HEK293T (cell line): ENCODE results near the gene TCN2.

ENCODE experiments used
- ARNT ChIP-seq: fragments of 450-650 bp; IDR thresholded peaks from 2 replicates; pipeline ENCODE4 v1.6.1; 2017; ENCODE audit warnings: mild to moderate bottlenecking
- BHLHE40 ChIP-seq: fragments of 450-650 bp; IDR thresholded peaks from 2 replicates; pipeline ENCODE4 v1.6.1; 2016; ENCODE audit warnings: mild to moderate bottlenecking, moderate library complexity, borderline replicate concordance
- CTBP1 ChIP-seq: fragments of 450-650 bp; IDR thresholded peaks from 2 replicates; pipeline ENCODE4 v1.6.1; 2016; ENCODE audit warnings: borderline replicate concordance
- FOXA1 ChIP-seq: fragments of 450-650 bp; IDR thresholded peaks from 2 replicates; pipeline ENCODE4 v1.6.1; 2016; ENCODE audit warnings: mild to moderate bottlenecking
- FOXK2 ChIP-seq: fragments of 450-650 bp; IDR thresholded peaks from 2 replicates; pipeline ENCODE4 v1.6.1; 2016; ENCODE audit warnings: mild to moderate bottlenecking
- FOXM1 ChIP-seq: fragments of 450-650 bp; IDR thresholded peaks from 2 replicates; pipeline ENCODE4 v1.6.1; 2017; ENCODE audit warnings: mild to moderate bottlenecking, borderline replicate concordance
- L3MBTL2 ChIP-seq: fragments of 450-650 bp; conservative IDR thresholded peaks from 2 replicates; pipeline ENCODE4 v1.6.1; 2016; ENCODE audit warnings: mild to moderate bottlenecking
- NFRKB ChIP-seq: fragments of 450-650 bp; IDR thresholded peaks from 2 replicates; pipeline ENCODE4 v1.6.1; 2016; ENCODE audit warnings: mild to moderate bottlenecking, moderate library complexity
- PKNOX1 ChIP-seq: fragments of 450-650 bp; IDR thresholded peaks from 2 replicates; pipeline ENCODE4 v1.6.1; 2016
- SP1 ChIP-seq: fragments of 450-650 bp; IDR thresholded peaks from 2 replicates; pipeline ENCODE4 v1.6.1; 2017
- SUZ12 ChIP-seq: fragments of 450-650 bp; IDR thresholded peaks from 2 replicates; pipeline ENCODE4 v1.6.1; 2016; ENCODE audit warnings: mild to moderate bottlenecking
- ZNF384 ChIP-seq: fragments of 450-650 bp; IDR thresholded peaks from 2 replicates; pipeline ENCODE4 v1.6.1; 2016

GRCh38 chr22:30649430-30650007 lies 42.5 kb downstream of the TCN2 start:
- TF ChIP-seq FOXM1 = no peak
- TF ChIP-seq SP1 = no peak
- no peak for TF ChIP-seq BHLHE40
- TF ChIP-seq FOXA1 = no peak
- TF ChIP-seq ZNF384 = no peak
- no peak for TF ChIP-seq L3MBTL2
- no peak for TF ChIP-seq CTBP1
- TF ChIP-seq NFRKB = no peak
- no peak for TF ChIP-seq ARNT
- no peak for TF ChIP-seq PKNOX1
- no peak for TF ChIP-seq SUZ12
- no peak for TF ChIP-seq FOXK2
